ENCODE results near the gene ZMYND19. TPM values are rescaled to one million over a fixed set of nuclear protein-coding genes. Genes with fewer than 3 reads are reported as not detected.

Gene ZMYND19
- total and polyA plus RNA-seq, 2 of the 4 experiments (the other 2 are of a cell fraction), result 14.3 to 21.4 TPM

GRCh38 chr9:137552022-137552768 is 38.1 kb downstream of the ZMYND19 start:
- Histone ChIP-seq H4K91ac (ENCODE audit: insufficient read depth, low read depth, low read length) (no peak overlapping the region), H3K27ac (ENCODE audit: insufficient read depth, low read length) (peak overlapping the region; percentile 36; the same call in 1 of the 2 replicates), H3K9me1 (ENCODE audit: insufficient read depth, low read length) (no peaks in the 10 kb centered on the region), H2BK120ac (ENCODE audit: low read depth, low read length) (no peak overlapping the region), H3K9me3 (ENCODE audit: control insufficient read depth, insufficient read depth, low read length) (no peaks in the 10 kb centered on the region), H3K56ac (ENCODE audit: extremely low read depth, insufficient read depth, low read length) (no peak overlapping the region), H2BK20ac (ENCODE audit: low read depth, low read length) (no peak overlapping the region), H3K36me3 (ENCODE audit: control insufficient read depth, insufficient read depth, low read length) (peaks cover 25% of the 10 kb centered on the region), H3K18ac (ENCODE audit: low read depth, low read length) (no peak overlapping the region), H3K9ac (ENCODE audit: low read depth, low read length) (peak overlapping the region; percentile 69), H3K4me3 (ENCODE audit: insufficient read depth, low read depth, low read length) (peak overlapping the region; percentile 76), H3K79me1 (ENCODE audit: low read depth in 1 of 2, low read length in 2 of 2) (peaks cover 13 to 33% of the 10 kb centered on the region in 2 experiments), H3K14ac (replicated peaks; ENCODE audit: low read depth, low read length) (no peak overlapping the region; the same call in 1 of the 2 replicates), H3K23ac (ENCODE audit: low read depth, low read length) (peak overlapping the region; percentile 10; the same call in 1 of the 2 replicates), H3K27me3 (ENCODE audit: control insufficient read depth, insufficient read depth, low read length) (no peaks in the 10 kb centered on the region), H2BK5ac (ENCODE audit: low read depth, low read length, poor library complexity, severe bottlenecking) (peak overlapping the region; percentile 11), H4K8ac (ENCODE audit: low read depth in 2 of 2, low read length in 2 of 2) (peak overlapping the region; percentile 43 to 77; a peak in 2 of 4 replicates), H4K5ac (ENCODE audit: low read depth, low read length) (peak overlapping the region; percentile 30; the same call in 1 of the 2 replicates), H3K4me2 (ENCODE audit: low read depth, low read length) (peak overlapping the region; percentile 95), H2BK15ac (ENCODE audit: low read depth, low read length) (no peak overlapping the region), H2AK9ac (replicated peaks; ENCODE audit: low read depth, low read length, poor library complexity) (peak overlapping the region; percentile 96), H3K4me1 (ENCODE audit: control insufficient read depth, insufficient read depth, low read length) (peaks cover 5% of the 10 kb centered on the region; the same call in 1 of the 2 replicates), H4K20me1 (ENCODE audit: insufficient read depth, low read length) (peaks cover 12% of the 10 kb centered on the region; the same call in 1 of the 2 replicates), H3K4ac (ENCODE audit: low read depth, low read length) (peak overlapping the region; percentile 68), H2AK5ac (ENCODE audit: low read depth, low read length) (peak overlapping the region; percentile 85), H2AFZ (replicated peaks; ENCODE audit: low read length, poor library complexity) (peak overlapping the region; percentile 94)
- intact Hi-C loops (cut with micrococcal nuclease) (no loop called here), in situ Hi-C loops (cut with MboI; ENCODE audit: low sequenced_read_pairs) (no loop called here), dilution Hi-C loops (cut with HindIII; ENCODE audit: low sequenced_read_pairs, unreplicated experiment) (no loop called here)
- TF ChIP-seq RAD21 (IDR thresholded peaks at IDR 0.05; ENCODE audit: low read length) (no peak), MAZ (IDR thresholded peaks at IDR 0.05; ENCODE audit: borderline replicate concordance, low read depth, low read length) (peak; percentile 6; the same call in 1 of the 2 replicates)
- ChIA-PET CTCF (interaction anchor here (1.2 kb wide), 1 partner anchor 17 kb away, joined by 7 read pairs; no protein-coding TSS in a partner anchor), POLR2A (ENCODE audit: unreplicated experiment) (no interaction called here)
- WGBS, 2 experiments (ENCODE audit: extremely low coverage in 2 of 2, insufficient read length in 1 of 2), result 8% methylated on average over 27 of the region's 58 CpGs; no CpG with 5 or more reads in 1 of the 2 experiments
- ATAC-seq (ENCODE audit: low read depth) (peak; percentile 47), DNase-seq (no peak)
- TSS peak; percentile 100 for BruUV-seq (replicated peaks)
